ENCODE data around the gene P3H2.

DNA sequence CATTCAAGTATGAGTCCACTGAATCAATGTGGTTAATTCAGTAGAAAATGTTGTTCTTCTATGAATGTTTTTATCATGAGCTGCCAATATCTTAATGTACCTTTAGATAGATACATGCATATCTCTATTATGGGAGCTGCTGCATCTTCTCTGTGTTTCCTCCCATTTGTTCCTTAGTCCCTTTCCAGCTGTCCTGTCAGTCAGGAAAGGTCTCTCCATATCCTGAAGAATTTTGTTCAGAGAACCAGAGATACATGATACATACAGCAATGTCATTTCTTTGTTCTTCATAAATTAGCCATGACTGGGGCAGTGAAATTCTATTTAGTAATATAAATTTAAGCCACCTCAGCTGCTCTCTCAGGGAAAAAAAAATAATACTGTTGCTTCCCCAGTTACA lies 103.7 kb downstream of the P3H2 start:
- TF ChIP-seq, protein P1, sequence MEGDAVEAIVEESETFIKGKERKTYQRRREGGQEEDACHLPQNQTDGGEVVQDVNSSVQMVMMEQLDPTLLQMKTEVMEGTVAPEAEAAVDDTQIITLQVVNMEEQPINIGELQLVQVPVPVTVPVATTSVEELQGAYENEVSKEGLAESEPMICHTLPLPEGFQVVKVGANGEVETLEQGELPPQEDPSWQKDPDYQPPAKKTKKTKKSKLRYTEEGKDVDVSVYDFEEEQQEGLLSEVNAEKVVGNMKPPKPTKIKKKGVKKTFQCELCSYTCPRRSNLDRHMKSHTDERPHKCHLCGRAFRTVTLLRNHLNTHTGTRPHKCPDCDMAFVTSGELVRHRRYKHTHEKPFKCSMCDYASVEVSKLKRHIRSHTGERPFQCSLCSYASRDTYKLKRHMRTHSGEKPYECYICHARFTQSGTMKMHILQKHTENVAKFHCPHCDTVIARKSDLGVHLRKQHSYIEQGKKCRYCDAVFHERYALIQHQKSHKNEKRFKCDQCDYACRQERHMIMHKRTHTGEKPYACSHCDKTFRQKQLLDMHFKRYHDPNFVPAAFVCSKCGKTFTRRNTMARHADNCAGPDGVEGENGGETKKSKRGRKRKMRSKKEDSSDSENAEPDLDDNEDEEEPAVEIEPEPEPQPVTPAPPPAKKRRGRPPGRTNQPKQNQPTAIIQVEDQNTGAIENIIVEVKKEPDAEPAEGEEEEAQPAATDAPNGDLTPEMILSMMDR (conservative IDR thresholded peaks at IDR 0.05 in 1 of 2, IDR thresholded peaks at IDR 0.05 in 1 of 2; ENCODE audit: low read depth in 1 of 2, low read length in 2 of 2): no peak
- no peak for TF ChIP-seq EZH2 (IDR thresholded peaks at IDR 0.05; ENCODE audit: low read length, missing control alignments)
